Left forelimb (tissue), 1 donor: ENCODE data around the gene TMOD2.

Experiments
- DNase-seq: peaks from one replicate; pipeline ENCODE4 v3.0.0-alpha.2; 2018; ENCODE audit warnings: low spot score

TMOD2 gene

GRCh38 chr15:51750792-51751696 lies at the start of gene TMOD2:
Gene TMOD2 (plus strand): TSS chr15:51751597. CDS start chr15:51766442, 14,845 bp downstream.
- DNase-seq = peak; percentile 74

- DNase-seq = no peak
Measured at GRCh38 chr15:51702710-51703109, 48.7 kb upstream of the TMOD2 start.

DNA sequence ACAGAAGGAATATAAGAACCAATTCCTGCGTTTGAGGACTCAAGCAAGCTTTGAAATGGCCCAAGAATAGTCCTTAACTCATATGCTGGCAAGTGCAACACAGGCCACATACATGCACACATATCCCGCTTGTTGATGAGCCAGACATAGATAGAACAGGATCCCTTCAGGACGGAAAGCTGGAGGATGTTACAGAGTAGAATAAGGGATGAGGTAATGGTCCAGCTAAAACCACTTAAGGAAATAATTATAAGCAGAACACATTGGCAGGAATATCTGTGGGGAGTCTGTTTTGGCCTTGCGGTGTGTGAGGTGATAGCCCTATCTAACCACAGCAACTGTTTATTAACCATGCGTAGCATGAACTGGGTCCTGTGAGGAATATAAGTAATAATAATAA lies 45.1 kb upstream of the TMOD2 start:
- no peak for DNase-seq

- DNase-seq = no peak
Measured at GRCh38 chr15:51706926-51707608, 44.3 kb upstream of the TMOD2 start.

DNA sequence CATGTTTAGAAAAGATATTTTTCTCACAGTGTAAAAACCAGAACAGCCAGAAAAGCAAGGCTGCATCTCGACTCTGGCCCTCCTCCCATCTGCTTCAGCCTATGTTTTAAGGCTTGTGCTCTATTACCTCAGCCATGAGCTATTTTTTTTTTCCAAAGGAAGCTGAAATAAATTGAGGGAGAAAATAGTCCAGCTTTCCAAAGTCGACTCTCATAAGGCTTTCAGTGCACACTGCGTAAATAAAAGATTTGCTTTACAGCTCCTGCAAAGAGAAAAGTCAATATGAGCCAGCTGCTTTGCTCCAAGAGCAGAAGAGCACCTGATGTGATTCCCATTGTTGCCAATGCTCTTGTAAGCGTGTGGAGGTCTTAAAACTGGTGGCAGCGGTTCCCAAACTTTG lies 43.4 kb upstream of the TMOD2 start:
- no peak for DNase-seq

DNA sequence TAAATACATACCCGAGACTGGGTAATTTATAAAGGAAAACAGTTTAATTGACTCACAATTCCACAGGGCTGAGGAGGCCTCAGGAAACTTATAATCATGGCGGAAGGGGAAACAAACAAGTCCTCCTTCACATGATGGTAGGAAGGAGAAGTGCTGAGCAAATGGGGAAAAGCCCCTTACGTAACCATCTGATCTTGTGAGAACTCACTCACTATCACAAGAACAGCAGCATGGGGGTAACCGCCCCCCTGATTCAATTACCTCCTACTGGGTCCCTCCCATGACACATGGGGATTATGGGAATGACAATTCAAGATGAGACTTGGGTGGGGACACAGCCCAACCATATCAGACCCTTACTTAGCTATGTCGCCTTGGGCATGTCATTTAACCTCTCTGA lies 42.4 kb upstream of the TMOD2 start:
- no peak for DNase-seq

DNA sequence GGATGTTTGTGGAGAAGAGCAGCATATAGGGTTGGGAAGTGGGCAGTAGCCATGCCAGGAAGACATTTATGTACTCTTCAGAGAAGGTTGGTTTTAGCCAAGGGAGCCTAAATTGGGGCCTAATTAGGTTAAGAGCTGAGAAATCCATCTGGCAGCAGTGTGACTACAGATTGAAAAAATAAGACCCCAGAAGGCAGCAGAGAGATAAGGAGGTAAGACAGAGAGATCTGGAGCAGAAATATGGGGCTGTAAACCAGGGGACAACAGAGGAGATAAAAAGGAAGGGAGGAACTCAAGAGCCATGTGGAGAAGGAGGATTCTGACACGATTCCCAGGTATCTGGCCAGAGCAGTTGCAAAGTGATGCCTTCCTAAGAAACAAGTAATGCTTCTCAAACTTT lies 37.2 kb upstream of the TMOD2 start:
- DNase-seq = no peak

DNA sequence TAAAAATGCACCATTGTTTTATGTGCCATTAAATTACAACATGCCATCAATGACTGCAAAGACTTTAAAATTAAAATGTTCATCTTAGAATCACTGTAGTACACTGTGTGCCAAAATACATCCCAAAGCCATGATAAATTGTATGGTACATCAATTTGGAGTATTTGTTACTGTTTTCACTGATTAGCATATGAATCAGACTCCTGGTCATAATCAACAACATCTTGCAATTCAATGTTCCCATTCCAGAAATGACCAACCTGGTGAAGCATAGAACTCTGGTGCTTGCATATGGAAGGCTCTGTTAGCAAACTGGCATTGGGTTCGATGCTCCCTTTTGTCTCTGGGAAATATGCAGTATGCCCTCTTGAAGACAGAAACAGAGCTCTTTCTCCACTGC lies 36.5 kb upstream of the TMOD2 start:
- no peak for DNase-seq

DNA sequence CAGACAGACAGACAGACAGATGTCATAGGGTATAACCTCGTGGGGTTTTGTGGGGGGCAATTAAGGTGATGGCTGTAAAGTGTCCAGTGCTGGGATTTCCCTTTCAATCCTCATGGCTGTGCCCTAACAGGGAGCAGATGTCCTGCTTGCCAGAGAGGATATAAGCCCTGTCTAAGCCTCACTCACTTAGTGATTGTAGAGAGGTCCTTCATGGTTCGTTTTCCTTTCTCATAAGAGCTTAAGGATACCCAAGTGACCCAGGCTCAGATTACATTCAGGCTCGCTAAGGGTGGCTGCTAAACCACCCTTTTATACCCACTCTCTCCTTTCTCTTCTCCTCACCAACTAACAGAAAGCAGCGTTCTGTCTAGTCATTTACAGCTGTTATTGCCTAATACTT lies 33.2 kb upstream of the TMOD2 start:
- DNase-seq = no peak

DNA sequence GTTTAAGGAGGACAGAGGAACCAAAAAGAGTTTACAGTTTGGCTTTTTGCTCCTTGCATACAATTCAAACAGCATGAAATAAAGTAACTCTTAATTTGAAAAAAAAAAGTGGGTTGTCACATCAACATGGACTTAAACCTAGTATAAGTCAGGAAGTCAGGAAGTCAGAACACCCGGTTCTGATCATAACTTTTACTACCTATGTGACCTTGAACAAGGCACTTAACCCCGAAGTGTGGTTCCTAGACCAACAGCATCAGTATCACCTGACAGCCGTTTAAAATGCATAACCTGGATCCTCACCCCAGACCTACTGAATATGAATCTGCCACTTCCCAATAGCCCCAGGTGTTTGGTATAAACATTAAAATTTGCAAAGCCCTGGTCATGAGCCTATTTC lies 32.7 kb upstream of the TMOD2 start:
- DNase-seq = no peak

GRCh38 chr15:51720201-51720995 lies 31.0 kb upstream of the TMOD2 start:
- DNase-seq = no peak

- DNase-seq = no peak
Measured at GRCh38 chr15:51721199-51721960, 30.0 kb upstream of the TMOD2 start.

GRCh38 chr15:51724199-51724598 lies 27.2 kb upstream of the TMOD2 start:
- DNase-seq = no peak

- DNase-seq = no peak
Measured at GRCh38 chr15:51724673-51725072, 26.7 kb upstream of the TMOD2 start.

DNA sequence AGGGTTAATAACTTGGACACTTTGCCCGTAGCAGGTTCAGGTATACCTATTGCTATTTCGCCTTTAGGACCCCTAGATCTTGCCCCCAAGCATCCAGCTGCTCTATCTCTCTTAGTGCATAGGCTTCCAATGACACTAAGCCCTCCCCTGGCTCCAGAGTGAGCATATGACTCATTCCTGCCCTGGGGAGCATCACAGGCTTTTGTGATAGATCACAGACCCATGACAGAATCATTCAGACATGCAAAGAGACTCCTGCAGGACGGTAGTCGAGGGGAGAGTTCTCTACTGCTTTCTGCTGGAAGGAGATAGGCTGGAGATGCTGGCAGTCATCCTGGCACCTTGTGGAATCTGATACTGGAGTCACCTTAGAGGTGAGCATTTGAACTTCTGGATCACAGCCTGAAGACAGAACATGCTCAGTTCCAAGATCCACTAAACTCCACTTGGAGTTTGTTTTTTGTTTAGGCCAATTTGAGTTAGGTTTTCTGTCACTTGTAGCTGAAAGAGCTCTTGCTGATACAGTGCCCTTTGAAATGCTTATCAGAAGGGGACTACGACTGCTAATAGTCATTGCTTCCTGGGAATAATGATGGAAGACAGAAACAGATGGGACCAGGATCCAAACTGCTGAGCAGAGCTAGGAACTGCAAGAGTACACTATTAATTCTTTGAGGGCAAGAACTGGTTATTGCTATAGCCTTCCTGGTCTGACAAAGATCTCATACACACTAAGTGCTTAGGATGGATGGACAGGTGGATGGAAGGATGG lies 24.9 kb upstream of the TMOD2 start:
- no peak for DNase-seq

GRCh38 chr15:51727141-51727897 lies 24.1 kb upstream of the TMOD2 start:
- no peak for DNase-seq

DNA sequence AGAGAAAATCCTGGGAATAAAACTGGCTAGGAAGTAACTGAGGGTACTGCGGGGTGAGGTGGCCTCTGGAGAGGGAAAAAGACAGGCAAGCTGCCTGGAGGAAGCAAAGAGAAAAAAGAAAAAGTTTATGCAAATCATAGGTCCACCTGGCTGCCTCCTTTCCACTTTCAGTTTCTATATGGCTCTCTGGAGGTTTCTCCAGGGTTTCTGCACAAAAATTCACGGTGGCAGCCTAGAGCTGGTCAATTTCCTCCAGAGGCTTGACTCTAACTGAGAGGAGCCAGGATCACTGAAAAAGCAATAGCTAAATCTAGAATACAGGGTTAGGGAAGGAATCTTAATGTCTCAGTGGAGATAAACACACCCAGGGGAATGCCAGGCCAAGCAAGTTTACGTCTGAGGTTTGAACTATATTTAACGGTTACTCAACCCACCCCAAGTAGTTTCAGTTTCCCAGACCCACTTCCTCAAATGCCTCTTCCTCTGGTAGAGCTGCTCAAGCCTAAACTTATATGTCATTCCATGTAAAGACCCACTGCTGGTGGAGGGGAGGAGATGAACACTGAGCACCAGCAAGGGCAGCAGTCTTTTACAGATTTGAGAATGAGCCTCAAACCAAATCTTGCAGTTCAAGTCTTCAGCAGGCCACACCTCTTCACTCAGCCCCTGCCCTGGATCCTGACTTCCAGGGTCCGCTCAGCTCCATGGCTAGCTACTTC lies 19.7 kb upstream of the TMOD2 start:
- no peak for DNase-seq

DNA sequence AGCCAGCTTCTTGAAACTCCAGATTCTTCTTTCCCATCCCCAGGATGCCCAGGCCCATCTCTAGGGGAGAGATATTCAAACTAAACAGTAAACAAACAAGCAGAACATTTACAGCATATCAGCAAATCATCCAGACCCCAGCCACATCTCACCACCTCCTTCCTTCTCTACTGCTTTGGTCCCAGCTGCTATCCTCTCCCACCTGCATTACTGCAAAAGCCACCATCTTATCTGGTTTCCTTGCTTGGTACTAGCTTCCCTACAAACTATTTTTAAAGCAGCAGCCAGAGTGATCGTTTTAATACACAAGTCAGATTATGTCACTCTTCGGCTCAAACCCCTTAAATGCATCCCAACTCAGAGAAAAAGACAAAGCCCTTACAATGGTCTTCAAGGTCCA lies 18.8 kb upstream of the TMOD2 start:
- DNase-seq = no peak

GRCh38 chr15:51735228-51736010 lies 16.0 kb upstream of the TMOD2 start:
- no peak for DNase-seq
